ENCODE results near the gene APLNR.

GRCh38 chr11:57244911-57245310 is 7.9 kb upstream of the APLNR start:
- TF ChIP-seq CTCF (IDR thresholded peaks at IDR 0.05) (no peak), STAT6 (CRISPR knock-in tag; conservative IDR thresholded peaks at IDR 0.05; ENCODE audit: low read depth) (no peak), NFYB (CRISPR knock-in tag; conservative IDR thresholded peaks at IDR 0.05; ENCODE audit: low read depth) (no peak), RELA (CRISPR knock-in tag; IDR thresholded peaks at IDR 0.05; ENCODE audit: borderline replicate concordance) (no peak), FOXK1 (CRISPR knock-in tag; IDR thresholded peaks at IDR 0.05) (no peak), PRDM15 (CRISPR knock-in tag; IDR thresholded peaks at IDR 0.05) (no peak), NFE2L1 (CRISPR knock-in tag; IDR thresholded peaks at IDR 0.05) (no peak), ZBTB43 (CRISPR knock-in tag; IDR thresholded peaks at IDR 0.05) (no peak), ETV6 (CRISPR knock-in tag; IDR thresholded peaks at IDR 0.05) (no peak)
